ENCODE data around the gene PTPRN2. TPM values are rescaled to one million over a fixed set of nuclear protein-coding genes. Genes with fewer than 3 reads are reported as not detected.

The PTPRN2 gene
- total RNA-seq, 1 experiment from 2014 or later = 2.1 TPM

GRCh38 chr7:157674027-157674714, 913.5 kb downstream of the PTPRN2 start:
- H3K27me3 ChIP-seq (ENCODE audit: insufficient read depth, low read length) = no peaks in the 10 kb centered on the region
- H3K9me3 ChIP-seq (ENCODE audit: control insufficient read depth in 1 of 2, insufficient read depth in 1 of 2, low read depth in 1 of 2, low read length in 2 of 2) = no peaks in the 10 kb centered on the region
- intact Hi-C loops (cut with micrococcal nuclease) = no loop called here
- ChIA-PET POLR2A (no interaction called here), RAD21 (ENCODE audit: low non-redundant PET in 1 of 2, low total read pairs in 2 of 2, uncharacterized antibody in 2 of 2, unreplicated experiment in 2 of 2) (no interaction called here), CTCF (no interaction called here)
- no peaks in the 10 kb centered on the region for H3K9me2 ChIP-seq (ENCODE audit: insufficient read depth)
- H3K4me2 ChIP-seq (ENCODE audit: low read length) = no peak overlapping the region
- no peaks in the 10 kb centered on the region for H4K20me1 ChIP-seq (ENCODE audit: insufficient read depth)
- DNase-seq (ENCODE audit: low read depth, low spot score) = no peak
- H3K4me1 ChIP-seq (ENCODE audit: control insufficient read depth in 1 of 2, insufficient read depth in 2 of 2, low read length in 2 of 2) = peaks cover 21 to 34% of the 10 kb centered on the region in 2 experiments
- H2AFZ ChIP-seq (ENCODE audit: low read depth, low read length, poor library complexity, severe bottlenecking) = no peak overlapping the region
- no peak overlapping the region for H3K4me3 ChIP-seq (replicated peaks in 1 of 2; ENCODE audit: low read depth in 1 of 2, low read length in 2 of 2)
- H3K9ac ChIP-seq (ENCODE audit: low read length) = no peak overlapping the region
- H3K79me2 ChIP-seq (ENCODE audit: insufficient read depth, low read length) = peaks cover 8% of the 10 kb centered on the region
- no peaks in the 10 kb centered on the region for H3K36me3 ChIP-seq (ENCODE audit: control insufficient read depth in 1 of 2, insufficient read depth in 2 of 2, low read length in 2 of 2)
- BruUV-seq (replicated peaks) = no TSS peak
- ATAC-seq = no peak
- H3K27ac ChIP-seq (ENCODE audit: low read depth, low read length) = no peak overlapping the region
- TF ChIP-seq EZH2phosphoT487 (IDR thresholded peaks at IDR 0.05; ENCODE audit: borderline replicate concordance) (no peak), YY1 (IDR thresholded peaks at IDR 0.05; ENCODE audit: extremely low read depth, insufficient replicate concordance, low read depth, low read length) (no peak), FOSL1 (IDR thresholded peaks at IDR 0.05; ENCODE audit: low read depth) (no peak), TCF7L2 (IDR thresholded peaks at IDR 0.05; ENCODE audit: borderline replicate concordance, extremely low read depth, insufficient read depth, insufficient read length) (no peak)

GRCh38 chr7:157673573-157673972, 914.0 kb downstream of the PTPRN2 start:
- BruUV-seq (replicated peaks) = no TSS peak
- no peak overlapping the region for H3K9ac ChIP-seq (ENCODE audit: low read length)
- H3K36me3 ChIP-seq (ENCODE audit: control insufficient read depth in 1 of 2, insufficient read depth in 2 of 2, low read length in 2 of 2) = no peaks in the 10 kb centered on the region
- H3K9me3 ChIP-seq (ENCODE audit: control insufficient read depth in 1 of 2, insufficient read depth in 1 of 2, low read depth in 1 of 2, low read length in 2 of 2) = no peaks in the 10 kb centered on the region
- no peaks in the 10 kb centered on the region for H3K27me3 ChIP-seq (ENCODE audit: insufficient read depth, low read length)
- H3K4me2 ChIP-seq (ENCODE audit: low read length) = no peak overlapping the region
- H3K4me3 ChIP-seq (replicated peaks in 1 of 2; ENCODE audit: low read depth in 1 of 2, low read length in 2 of 2) = no peak overlapping the region
- peaks cover 8% of the 10 kb centered on the region; the same call in 1 of the 2 replicates for H3K79me2 ChIP-seq (ENCODE audit: insufficient read depth, low read length)
- no peaks in the 10 kb centered on the region for H3K9me2 ChIP-seq (ENCODE audit: insufficient read depth)
- ChIA-PET RAD21 (ENCODE audit: low non-redundant PET in 1 of 2, low total read pairs in 2 of 2, uncharacterized antibody in 2 of 2, unreplicated experiment in 2 of 2) (no interaction called here), POLR2A (no interaction called here), CTCF (no interaction called here)
- ATAC-seq = no peak
- H3K27ac ChIP-seq (ENCODE audit: low read depth, low read length) = no peak overlapping the region
- no peak overlapping the region for H2AFZ ChIP-seq (ENCODE audit: low read depth, low read length, poor library complexity, severe bottlenecking)
- peaks cover 21 to 34% of the 10 kb centered on the region in 2 experiments for H3K4me1 ChIP-seq (ENCODE audit: control insufficient read depth in 1 of 2, insufficient read depth in 2 of 2, low read length in 2 of 2)
- H4K20me1 ChIP-seq (ENCODE audit: insufficient read depth) = no peaks in the 10 kb centered on the region
- intact Hi-C loops (cut with micrococcal nuclease) = no loop called here
- no peak for DNase-seq (ENCODE audit: low read depth, low spot score)
- no peak for TF ChIP-seq SRF (IDR thresholded peaks at IDR 0.05; ENCODE audit: low read depth)
- no peak for TF ChIP-seq ATF3 (IDR thresholded peaks at IDR 0.05)
- no peak for TF ChIP-seq YY1 (IDR thresholded peaks at IDR 0.05; ENCODE audit: extremely low read depth, insufficient replicate concordance, low read depth, low read length)
- no peak for TF ChIP-seq REST (IDR thresholded peaks at IDR 0.05; ENCODE audit: low read depth)
- no peak for TF ChIP-seq EGR1 (IDR thresholded peaks at IDR 0.05; ENCODE audit: low read depth)
- no peak for TF ChIP-seq POLR2AphosphoS5 (IDR thresholded peaks at IDR 0.05; ENCODE audit: low read depth, low read length)
- TF ChIP-seq POLR2A (IDR thresholded peaks at IDR 0.05; ENCODE audit: borderline replicate concordance, extremely low read depth, insufficient read depth, insufficient read length) = no peak
- no peak for TF ChIP-seq SIN3A (IDR thresholded peaks at IDR 0.05; ENCODE audit: low read depth)
- TF ChIP-seq CBX3 (IDR thresholded peaks at IDR 0.05; ENCODE audit: low read depth) = no peak
- TF ChIP-seq CEBPB (IDR thresholded peaks at IDR 0.05; ENCODE audit: low read depth) = no peak
- TF ChIP-seq FOSL1 (IDR thresholded peaks at IDR 0.05; ENCODE audit: low read depth) = no peak
- TF ChIP-seq EZH2phosphoT487 (IDR thresholded peaks at IDR 0.05; ENCODE audit: borderline replicate concordance) = no peak
- no peak for TF ChIP-seq MAX (IDR thresholded peaks at IDR 0.05)
- TF ChIP-seq SP1 (IDR thresholded peaks at IDR 0.05; ENCODE audit: low read depth) = no peak
